ENCODE data around the gene DTYMK.
"Not testable (repeated sequence)": the region's sequence is repeated elsewhere in the genome, so short reads cannot be mapped to it uniquely, and the experiment has no call there.

The DTYMK gene

GRCh38 chr2:241671457-241672240 lies 15.0 kb downstream of the DTYMK start:
- DNase-seq: no peak

GRCh38 chr2:241670333-241671110 lies 16.1 kb downstream of the DTYMK start:
- DNase-seq: no peak

DNA sequence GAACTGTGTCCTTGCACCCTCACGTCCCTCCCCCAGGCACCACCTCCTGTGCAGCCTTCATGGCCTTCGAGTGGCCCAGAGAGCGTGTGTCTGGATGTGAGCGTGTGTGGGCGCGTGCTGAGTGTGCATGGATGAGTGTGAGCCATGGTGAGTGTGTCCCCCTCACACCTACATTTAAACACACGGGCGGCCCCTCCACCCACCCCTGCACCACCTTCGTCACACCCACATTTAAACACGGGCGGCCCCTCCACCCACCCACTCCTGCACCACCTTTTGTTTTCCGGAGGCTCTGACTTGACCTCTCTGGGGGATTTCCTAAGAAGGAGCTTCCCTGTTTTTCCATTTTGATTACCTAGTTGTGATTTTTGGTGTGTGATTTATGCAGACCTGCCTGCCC lies 17.8 kb downstream of the DTYMK start:
- no peak for DNase-seq

DNA sequence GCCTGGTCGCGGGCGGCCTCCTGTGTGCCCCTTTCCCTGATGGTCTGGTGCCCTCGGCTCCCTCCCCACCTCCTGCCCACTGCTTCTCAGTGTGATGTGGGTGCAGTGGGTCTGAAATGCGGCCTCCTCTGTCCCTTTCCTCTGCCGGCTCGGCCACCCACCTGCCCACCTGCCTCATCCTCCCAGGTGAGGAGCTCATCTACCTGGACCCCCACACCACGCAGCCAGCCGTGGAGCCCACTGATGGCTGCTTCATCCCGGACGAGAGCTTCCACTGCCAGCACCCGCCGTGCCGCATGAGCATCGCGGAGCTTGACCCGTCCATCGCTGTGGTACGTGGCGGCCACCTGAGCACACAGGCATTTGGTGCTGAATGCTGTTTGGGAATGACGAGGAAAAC lies 18.3 kb downstream of the DTYMK start:
- DNase-seq: no peak

- DNase-seq: no peak
These were observed 19.8 kb downstream of the DTYMK start for GRCh38 chr2:241666627-241667400.

DNA sequence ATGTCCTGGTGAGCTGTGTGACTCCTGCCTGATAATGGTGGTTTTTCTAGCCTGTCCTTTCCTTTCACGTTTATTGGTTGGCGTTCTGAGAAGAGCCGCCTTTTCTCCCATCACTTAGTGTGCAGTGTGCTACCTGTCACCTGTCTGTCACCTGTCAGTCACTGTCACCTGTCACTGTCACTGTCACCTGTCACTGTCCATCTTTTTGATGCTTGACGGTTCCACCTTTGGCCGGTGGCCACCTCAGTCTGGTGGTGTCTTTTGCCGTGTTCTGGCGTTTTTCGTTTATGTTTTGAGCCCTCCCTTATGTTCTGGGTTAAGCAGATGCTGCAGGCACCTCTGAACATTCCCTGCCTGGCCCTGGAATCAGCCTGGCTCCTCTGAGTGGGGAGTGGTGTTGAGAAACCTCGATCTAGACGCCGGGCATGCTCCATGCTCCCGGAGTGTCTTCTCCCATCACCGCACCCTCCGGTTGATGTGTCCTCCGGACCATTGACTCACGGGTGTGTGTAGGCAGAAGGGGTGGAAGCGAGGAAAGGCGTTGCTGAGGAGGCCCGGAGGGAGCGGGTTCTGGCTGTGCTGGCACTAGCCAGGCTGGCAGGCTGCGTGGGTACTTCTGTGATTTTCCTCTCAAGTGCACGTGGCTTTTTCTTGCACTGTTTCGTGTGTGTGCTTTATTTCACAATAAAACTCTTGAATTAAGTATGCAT lies 20.7 kb downstream of the DTYMK start:
- DNase-seq: no peak

DNA sequence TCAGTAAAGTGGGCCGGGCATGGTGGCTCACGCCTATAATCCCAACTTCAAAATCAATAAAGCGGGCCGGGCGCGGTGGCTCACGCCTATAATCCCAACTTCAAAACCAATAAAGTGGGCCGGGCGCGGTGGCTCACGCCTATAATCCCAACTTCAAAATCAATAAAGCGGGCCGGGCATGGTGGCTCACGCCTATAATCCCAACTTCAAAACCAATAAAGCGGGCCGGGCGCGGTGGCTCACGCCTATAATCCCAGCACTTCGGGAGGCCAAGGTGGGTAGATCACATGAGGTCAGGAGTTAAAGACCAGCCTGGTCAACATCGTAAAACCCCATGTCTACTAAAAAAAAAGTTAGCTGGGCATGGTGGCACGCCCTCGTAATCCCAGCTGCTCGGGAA lies 23.9 kb downstream of the DTYMK start:
- DNase-seq: not testable (repeated sequence)

GRCh38 chr2:241660593-241661213 lies 25.9 kb downstream of the DTYMK start:
- no peak for DNase-seq

GRCh38 chr2:241659150-241659739 lies 27.4 kb downstream of the DTYMK start:
- DNase-seq: peak; percentile 50

DNA sequence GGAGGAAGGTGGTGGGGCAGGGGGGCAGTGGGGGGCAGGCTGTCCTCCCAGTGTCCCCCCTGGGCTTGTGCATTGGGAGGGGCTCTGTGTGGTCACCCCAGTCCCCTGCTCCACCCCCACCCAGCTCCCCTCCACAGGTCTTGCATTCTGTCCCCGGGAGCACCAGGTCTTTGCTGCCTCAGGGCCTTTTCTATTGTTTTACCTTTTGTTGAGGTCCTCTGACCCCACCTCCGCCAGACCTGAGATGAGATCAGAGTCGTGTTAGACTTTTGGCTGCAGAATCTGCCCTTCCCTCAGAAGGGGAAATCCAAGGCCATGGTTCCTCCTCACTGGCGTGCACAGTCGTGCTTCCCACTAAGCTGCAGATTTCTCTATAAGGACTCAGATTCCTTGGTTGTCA lies 28.3 kb downstream of the DTYMK start:
- DNase-seq: no peak

- DNase-seq: no peak
These were observed 28.8 kb downstream of the DTYMK start for GRCh38 chr2:241657786-241658254.

- no peak for DNase-seq
These were observed 30.3 kb downstream of the DTYMK start for GRCh38 chr2:241656190-241656741.

- DNase-seq: no peak
These were observed 31.0 kb downstream of the DTYMK start for GRCh38 chr2:241655516-241656189.

DNA sequence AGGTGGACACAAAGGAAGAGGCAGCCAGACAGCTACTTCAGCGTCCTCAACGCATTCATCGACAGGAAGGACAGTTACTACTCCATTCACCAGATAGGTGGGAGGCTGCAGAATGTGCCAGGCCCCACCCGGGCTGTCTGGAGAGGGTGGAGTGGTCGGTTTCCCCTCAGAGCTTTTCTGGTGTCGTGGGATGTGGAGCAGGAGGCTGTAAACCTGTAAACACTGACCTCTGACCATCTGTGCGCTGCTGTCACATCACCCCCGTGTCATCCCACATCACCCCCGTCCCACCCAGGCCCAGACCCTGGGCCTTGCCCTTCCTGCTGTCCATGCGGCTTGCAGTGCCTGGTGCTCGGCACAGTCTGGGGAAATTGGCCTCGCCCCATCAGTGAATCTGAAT lies 32.1 kb downstream of the DTYMK start:
- no peak for DNase-seq

DNA sequence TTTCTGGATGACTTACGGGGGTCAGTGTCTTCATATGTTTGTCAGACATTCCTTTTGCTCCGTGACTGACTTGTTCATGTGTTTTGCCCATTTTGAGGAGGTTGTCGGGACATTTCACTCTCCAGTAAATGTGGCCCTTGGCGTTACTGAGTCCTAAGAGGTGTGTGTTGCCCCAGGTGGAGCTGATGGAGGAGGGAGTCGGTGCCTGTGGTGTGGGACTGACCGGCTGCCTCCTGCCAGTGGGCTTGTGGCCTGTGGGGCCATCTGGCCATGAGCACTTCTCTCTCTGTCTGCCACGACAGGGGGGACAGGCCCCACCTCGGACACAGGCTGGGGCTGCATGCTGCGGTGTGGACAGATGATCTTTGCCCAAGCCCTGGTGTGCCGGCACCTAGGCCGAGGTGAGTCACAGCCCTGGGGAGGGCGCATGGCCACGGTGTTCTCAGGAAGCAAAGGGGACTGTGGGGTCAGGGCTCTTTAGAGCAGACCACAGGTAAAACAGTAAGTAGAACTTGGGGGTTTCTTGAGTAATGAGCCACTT lies 33.3 kb downstream of the DTYMK start:
- DNase-seq: no peak

DNA sequence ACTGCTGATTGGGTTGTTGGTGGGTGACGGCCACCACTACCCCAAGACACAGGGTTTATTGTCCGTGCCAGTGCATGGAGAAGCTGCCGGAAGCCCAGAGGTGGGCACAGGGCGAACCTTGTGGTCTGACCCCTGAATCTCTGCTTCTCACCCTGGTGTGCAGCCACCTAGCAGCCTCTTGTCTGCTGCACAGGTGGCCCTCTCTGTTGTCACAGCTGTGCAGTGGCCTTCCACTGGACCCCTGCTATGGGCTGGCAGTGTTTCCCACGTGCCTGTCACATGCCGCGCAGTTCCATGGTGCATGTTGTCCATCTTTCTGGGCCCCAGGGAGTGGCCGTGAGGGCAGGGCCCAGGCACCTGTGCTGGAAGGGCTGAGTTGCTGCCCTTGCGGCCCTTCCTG lies 33.9 kb downstream of the DTYMK start:
- DNase-seq: no peak

GRCh38 chr2:241652142-241652541 lies 34.5 kb downstream of the DTYMK start:
- DNase-seq: no peak

GRCh38 chr2:241649927-241650326 lies 36.7 kb downstream of the DTYMK start:
- no peak for DNase-seq

DNA sequence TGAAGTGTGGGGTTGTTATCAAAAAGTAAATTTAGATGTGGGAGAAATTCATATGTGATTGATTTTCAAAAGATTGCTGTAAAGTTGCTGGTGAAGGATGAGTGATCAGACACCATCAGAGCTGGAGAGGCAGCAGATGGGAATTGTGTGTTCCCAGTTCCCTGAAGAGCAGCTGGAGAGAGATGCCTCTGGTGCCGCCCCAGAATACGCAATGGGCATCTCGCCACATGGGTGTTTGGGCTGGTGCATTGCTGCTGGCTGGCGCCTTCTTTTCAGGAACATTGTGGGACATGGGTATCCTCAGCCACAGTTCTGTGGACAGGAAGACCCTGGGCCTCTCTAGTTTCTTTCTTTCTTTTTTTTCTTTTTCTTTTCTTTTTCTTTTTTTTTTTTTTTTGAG lies 37.2 kb downstream of the DTYMK start:
- DNase-seq: no peak

- DNase-seq: no peak
These were observed 38.2 kb downstream of the DTYMK start for GRCh38 chr2:241648453-241648852.

Measured in NCI-H510A treated with DMSO at 0.1 percent for 48 hours (cell line).